HG03442 (cell line): ENCODE measurements around the gene C3orf52.

Source experiments
- ATAC-seq: cut with Tn5 transposase; IDR thresholded peaks from one replicate; pipeline ENCODE4 v1.9.1; 2021; ENCODE audit warnings: mild to moderate bottlenecking, moderate library complexity; ENCODE audit not compliant: unreplicated experiment

The C3orf52 gene

GRCh38 chr3:112134335-112135124, 48.3 kb downstream of the C3orf52 start:
- no peak for ATAC-seq

DNA sequence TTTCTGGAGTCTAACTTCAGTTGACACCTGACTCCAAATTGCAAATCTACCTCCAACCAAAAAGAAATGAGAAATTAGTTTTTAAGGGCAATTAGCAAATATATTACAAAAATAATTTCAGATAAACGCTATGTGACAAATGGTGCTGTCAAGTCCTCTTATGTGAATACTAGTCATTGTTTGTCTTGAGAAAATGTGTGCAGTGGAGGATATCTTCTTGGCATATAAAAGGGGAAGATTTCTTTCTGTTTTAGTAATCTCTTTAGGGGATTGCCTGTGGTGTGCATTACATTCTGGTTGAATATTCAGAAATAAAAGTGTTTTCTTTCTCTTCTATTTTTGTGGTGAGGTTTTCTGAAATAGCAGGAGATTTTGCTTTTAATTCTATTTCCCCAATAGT, 49.9 kb downstream of the C3orf52 start:
- peak; percentile 15 for ATAC-seq

GRCh38 chr3:112136959-112137693, 50.9 kb downstream of the C3orf52 start:
- peak; percentile 14 for ATAC-seq

GRCh38 chr3:112137781-112138180, 51.6 kb downstream of the C3orf52 start:
- no peak for ATAC-seq

DNA sequence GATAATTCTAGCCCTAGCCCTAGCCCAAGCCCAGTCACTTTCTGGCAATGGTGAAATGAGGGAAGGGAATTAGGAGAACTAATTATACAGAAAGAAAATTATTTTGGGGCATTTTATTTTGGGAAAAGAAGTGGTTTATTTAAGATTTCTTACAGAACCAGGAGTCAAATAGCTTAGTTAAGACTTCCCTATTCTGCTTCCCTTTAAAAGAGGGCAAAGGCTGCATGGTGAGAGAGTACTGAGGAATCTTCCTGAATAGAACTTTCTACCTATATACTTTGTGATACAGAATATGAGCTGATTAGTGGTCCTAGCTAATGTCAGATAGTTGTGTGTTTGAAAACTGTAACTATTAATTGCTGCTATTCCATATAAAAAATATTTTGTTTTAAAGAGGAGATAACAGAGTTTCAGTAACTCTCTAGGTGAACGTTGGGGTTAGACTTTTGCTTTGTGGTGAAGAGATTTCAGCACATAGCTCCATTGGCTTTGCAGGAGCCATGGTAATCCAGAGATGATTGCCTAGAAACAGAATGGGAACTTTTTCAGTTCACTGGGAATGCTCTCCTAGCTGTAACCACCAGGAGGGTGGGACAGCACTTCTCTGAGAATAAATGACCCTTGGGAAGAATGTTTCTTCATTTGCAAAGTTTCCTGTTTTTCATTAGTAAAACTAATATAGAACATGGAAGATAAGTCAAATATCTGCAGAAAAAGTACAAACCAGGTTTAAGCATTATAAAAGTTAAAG, 52.2 kb downstream of the C3orf52 start:
- ATAC-seq: no peak

DNA sequence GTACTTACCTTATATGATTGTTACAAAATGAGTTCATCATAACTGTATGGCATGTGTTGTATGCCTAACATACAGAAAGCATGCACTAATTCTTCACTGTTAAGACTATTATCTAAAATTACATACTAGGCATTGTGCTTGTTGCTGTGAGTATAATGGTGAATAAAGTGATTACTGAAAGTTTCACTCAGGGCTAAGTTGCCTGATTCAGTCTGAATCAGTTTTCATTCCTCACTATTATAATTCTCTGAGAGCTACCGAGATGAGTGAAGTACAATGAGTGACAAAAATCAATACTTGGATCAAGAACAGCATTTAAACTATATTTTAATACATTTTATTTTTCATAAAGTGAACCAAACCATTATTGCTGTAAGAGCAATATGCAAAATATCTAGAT, 54.4 kb downstream of the C3orf52 start:
- ATAC-seq: no peak

DNA sequence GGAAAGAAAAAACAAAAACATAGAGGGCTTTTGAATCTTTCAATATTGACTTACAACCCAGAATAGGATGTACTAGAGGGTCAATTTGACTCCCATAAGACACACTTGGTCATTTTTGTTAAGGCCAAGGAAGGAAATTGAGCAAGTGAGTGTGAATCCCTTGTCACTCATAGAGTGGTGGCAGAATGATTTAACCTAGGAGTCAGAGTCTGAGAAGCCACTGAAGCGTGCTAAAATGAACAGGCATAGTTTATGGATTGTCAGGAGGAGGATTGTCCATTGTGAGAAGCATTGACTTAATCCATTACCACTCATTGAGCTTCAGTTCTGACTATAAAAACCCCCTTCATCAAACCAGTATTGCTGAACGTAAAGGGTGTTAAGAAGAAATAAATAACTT, 55.1 kb downstream of the C3orf52 start:
- ATAC-seq: no peak

DNA sequence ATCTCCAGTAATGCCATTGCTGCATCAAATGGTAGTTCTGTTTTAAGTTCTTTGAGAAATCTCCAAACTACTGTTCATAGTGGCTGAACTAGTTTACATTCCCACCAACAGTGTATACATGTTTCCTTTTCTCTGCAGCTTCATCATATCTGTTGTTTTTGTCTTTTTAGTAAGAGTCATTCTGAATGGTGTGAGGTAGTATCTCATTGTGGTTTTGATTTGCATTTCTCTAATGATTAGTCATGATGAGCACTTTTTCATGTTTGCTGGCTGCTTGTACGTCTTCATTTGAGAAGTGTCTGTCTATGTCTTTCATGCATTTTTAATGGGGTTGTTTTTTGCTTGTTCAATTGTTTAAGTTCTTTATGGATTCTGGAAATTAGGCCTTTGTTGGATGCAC, 57.1 kb downstream of the C3orf52 start:
- ATAC-seq: peak; percentile 47

DNA sequence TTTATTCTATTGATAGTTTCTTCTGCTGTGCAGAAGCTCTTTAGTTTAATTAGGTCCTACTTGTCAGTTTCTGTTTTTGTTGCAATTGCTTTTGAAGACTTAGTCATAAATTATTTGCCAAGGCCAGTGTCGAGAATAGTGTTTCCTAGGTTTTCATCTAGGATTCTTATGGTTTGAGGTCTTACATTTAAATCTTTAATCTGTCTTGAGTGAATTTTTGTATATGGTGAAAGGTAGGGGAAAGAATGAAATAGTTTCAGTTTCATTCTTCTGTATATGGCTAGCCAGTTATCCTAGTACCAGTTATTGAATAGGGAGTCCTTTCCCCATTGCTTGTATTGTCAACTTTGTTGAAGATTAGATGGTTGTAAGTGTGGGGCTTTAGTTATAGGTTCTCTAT, 57.5 kb downstream of the C3orf52 start:
- no peak for ATAC-seq

- no peak for ATAC-seq
Measured at GRCh38 chr3:112149136-112149535, 62.9 kb downstream of the C3orf52 start.

GRCh38 chr3:112167758-112168157, 81.6 kb downstream of the C3orf52 start:
- ATAC-seq: peak; percentile 87
